ENCODE results near the gene SPINK9. TPM values are rescaled to one million over a fixed set of nuclear protein-coding genes. Genes with fewer than 3 reads are reported as not detected.

The SPINK9 gene
- total RNA-seq, 4 donors from 2014 or later, result not detected

DNA sequence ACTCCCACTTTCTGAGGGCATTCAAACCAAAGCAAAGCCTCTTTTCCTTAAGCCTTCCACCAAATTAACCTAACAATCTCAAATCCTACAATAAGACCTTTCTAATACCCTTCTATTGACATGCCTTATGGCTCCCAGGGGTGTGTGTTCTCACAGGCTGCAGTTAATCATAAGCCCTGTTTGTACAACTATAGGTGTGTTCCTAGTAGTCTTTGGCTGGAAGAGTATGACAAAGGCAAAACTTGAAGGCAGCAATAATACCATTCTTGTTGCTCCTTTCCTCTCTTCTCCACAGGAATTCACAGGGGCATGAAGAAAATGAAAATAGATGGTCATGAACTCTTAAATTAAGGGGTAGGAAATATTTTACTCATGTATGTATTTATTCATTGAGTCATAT lies 37.5 kb downstream of the SPINK9 start:
- DNase-seq, result no peak

GRCh38 chr5:148374690-148375360 lies 39.5 kb downstream of the SPINK9 start:
- no peak for TF ChIP-seq POLR2A (IDR thresholded peaks at IDR 0.05)
- peak in 3 of 5 experiments; percentile 27 to 62 (median 41) for TF ChIP-seq CTCF (IDR thresholded peaks at IDR 0.05 in 4 of 5, conservative IDR thresholded peaks at IDR 0.05 in 1 of 5)
- H3K4me1 ChIP-seq, result peaks cover 0 to 4% of the 10 kb centered on the region in 2 donors
- H3K27me3 ChIP-seq, result no peaks in the 10 kb centered on the region
- in situ Hi-C loops (cut with MboI; ENCODE audit: low sequenced_read_pairs in 4 of 4), result no loop called here
- H3K4me3 ChIP-seq, result no peak overlapping the region
- DNase-seq (no peak), ATAC-seq (peak; percentile 26 to 27)
- H3K9me3 ChIP-seq, result no peaks in the 10 kb centered on the region
- H3K36me3 ChIP-seq, result peaks cover 0 to 9% of the 10 kb centered on the region in 2 donors
- intact Hi-C loops (cut with DNase I; ENCODE audit: low total_unique reads), result loop anchor here (10.0 kb wide), 1 partner anchor 190 kb away; no protein-coding TSS in a partner anchor
- no peak overlapping the region for H3K27ac ChIP-seq

More for the DNA sequence above, 37.5 kb downstream of the SPINK9 start:
- no peak for TF ChIP-seq POLR2A (IDR thresholded peaks at IDR 0.05)
- H3K27me3 ChIP-seq, result no peaks in the 10 kb centered on the region
- H3K9me3 ChIP-seq, result peaks cover 0 to 11% (median 0%) of the 10 kb centered on the region in 3 donors
- ATAC-seq, result no peak
- in situ Hi-C loops (cut with MboI; ENCODE audit: low sequenced_read_pairs in 4 of 4) (no loop called here), intact Hi-C loops (cut with DNase I; ENCODE audit: low total_unique reads) (loop anchor here (10.0 kb wide), 1 partner anchor 188 kb away; no protein-coding TSS in a partner anchor)
- no peak overlapping the region for H3K27ac ChIP-seq
- H3K4me3 ChIP-seq, result no peak overlapping the region
- H3K36me3 ChIP-seq, result peaks cover 0 to 7% of the 10 kb centered on the region in 2 donors
- H3K4me1 ChIP-seq, result peaks cover 0 to 4% of the 10 kb centered on the region in 2 donors

DNA sequence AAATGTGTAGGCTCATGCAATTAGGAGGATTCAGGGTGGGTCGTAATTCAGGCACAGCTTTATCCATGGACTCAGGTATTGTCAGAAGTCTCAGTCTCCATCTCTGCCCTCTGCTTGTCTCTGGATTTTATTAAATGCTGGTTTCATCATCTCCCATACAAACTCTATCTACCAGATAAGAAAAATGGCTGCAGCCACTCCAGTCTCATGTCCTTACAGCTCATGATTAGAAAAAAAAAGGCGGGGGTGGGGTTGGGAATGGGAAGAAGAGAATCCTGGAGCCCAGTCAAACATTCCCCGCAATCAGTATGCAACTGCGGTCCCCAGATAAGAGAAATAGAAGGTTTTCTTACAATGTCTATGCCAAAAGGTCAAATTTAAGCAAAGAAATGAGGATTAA lies 40.8 kb downstream of the SPINK9 start:
- TF ChIP-seq CTCF (IDR thresholded peaks at IDR 0.05 in 4 of 5, conservative IDR thresholded peaks at IDR 0.05 in 1 of 5), result no peak
- TF ChIP-seq POLR2A (IDR thresholded peaks at IDR 0.05), result no peak
- Histone ChIP-seq H3K36me3 (peaks cover 0 to 9% of the 10 kb centered on the region in 2 donors), H3K9me3 (no peaks in the 10 kb centered on the region), H3K4me3 (no peak overlapping the region), H3K4me1 (peaks cover 0 to 4% of the 10 kb centered on the region in 2 donors), H3K27ac (no peak overlapping the region), H3K27me3 (no peaks in the 10 kb centered on the region)
- in situ Hi-C loops (cut with MboI; ENCODE audit: low sequenced_read_pairs in 4 of 4), result no loop called here
- DNase-seq, result no peak
- no peak for ATAC-seq
- intact Hi-C loops (cut with DNase I; ENCODE audit: low total_unique reads), result loop anchor here (10.0 kb wide), 1 partner anchor 191 kb away; no protein-coding TSS in a partner anchor

DNA sequence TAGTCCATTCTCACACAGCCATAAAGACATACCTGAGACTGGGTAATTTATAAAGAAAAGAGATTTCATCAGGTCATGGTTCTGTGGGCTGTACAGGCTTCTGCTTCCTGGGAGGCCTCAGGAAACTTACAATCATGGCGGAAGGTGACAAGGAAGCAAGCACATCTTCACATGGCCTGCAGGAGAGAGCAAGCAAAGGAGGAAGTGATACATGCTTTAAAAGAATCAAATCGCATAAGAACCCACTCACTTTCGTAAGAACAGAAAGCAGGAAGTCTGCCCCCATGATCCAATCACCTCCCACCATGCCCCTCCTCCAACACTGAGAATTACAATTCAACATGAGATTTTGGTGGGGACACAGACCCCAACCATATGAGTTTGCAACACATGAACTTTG lies 43.3 kb downstream of the SPINK9 start:
- no peak for DNase-seq
- peaks cover 0 to 12% of the 10 kb centered on the region in 2 donors for H3K4me1 ChIP-seq
- no peaks in the 10 kb centered on the region for H3K9me3 ChIP-seq
- TF ChIP-seq CTCF (IDR thresholded peaks at IDR 0.05 in 4 of 5, conservative IDR thresholded peaks at IDR 0.05 in 1 of 5), result no peak
- TF ChIP-seq POLR2A (IDR thresholded peaks at IDR 0.05), result no peak
- peaks cover 0 to 9% of the 10 kb centered on the region in 2 donors for H3K36me3 ChIP-seq
- no peak overlapping the region for H3K4me3 ChIP-seq
- intact Hi-C loops (cut with DNase I; ENCODE audit: low total_unique reads), result loop anchor here (10.0 kb wide), 1 partner anchor 194 kb away; no protein-coding TSS in a partner anchor
- ATAC-seq, result no peak
- in situ Hi-C loops (cut with MboI; ENCODE audit: low sequenced_read_pairs in 4 of 4), result no loop called here
- H3K27ac ChIP-seq, result no peak overlapping the region
- no peaks in the 10 kb centered on the region for H3K27me3 ChIP-seq

- intact Hi-C loops (cut with DNase I; ENCODE audit: low total_unique reads), result loop anchor here (10.0 kb wide), 1 partner anchor 195 kb away; no protein-coding TSS in a partner anchor
- H3K4me3 ChIP-seq, result no peak overlapping the region
- no peaks in the 10 kb centered on the region for H3K9me3 ChIP-seq
- TF ChIP-seq CTCF (IDR thresholded peaks at IDR 0.05 in 4 of 5, conservative IDR thresholded peaks at IDR 0.05 in 1 of 5), result no peak
- no peak for TF ChIP-seq POLR2A (IDR thresholded peaks at IDR 0.05)
- in situ Hi-C loops (cut with MboI; ENCODE audit: low sequenced_read_pairs in 4 of 4), result no loop called here
- ATAC-seq (no peak), DNase-seq (no peak)
- peaks cover 0 to 9% of the 10 kb centered on the region in 2 donors for H3K36me3 ChIP-seq
- H3K27me3 ChIP-seq, result no peaks in the 10 kb centered on the region
- H3K4me1 ChIP-seq, result peaks cover under 1 to 12% of the 10 kb centered on the region in 2 donors
- H3K27ac ChIP-seq, result no peak overlapping the region
Observed at GRCh38 chr5:148379340-148379739, 44.0 kb downstream of the SPINK9 start.

Data from gastrocnemius medialis (tissue), 4 donors.